ENCODE data around the gene CDC20B.
"Not testable (repeated sequence)": the region's sequence is repeated elsewhere in the genome, so short reads cannot be mapped to it uniquely, and the experiment has no call there.

The CDC20B gene

GRCh38 chr5:55136521-55136920 lies 36.5 kb downstream of the CDC20B start:
- H3K27me3 ChIP-seq (ENCODE audit: insufficient read depth, low read length) = no peaks in the 10 kb centered on the region
- no peaks in the 10 kb centered on the region for H3K4me1 ChIP-seq (ENCODE audit: control insufficient read depth, insufficient read depth, low read length, unreplicated experiment)
- no peak overlapping the region for H2AFZ ChIP-seq (ENCODE audit: low read length, unreplicated experiment)
- H3K4me3 ChIP-seq (ENCODE audit: low read depth, low read length) = no peak overlapping the region
- no peaks in the 10 kb centered on the region for H3K36me3 ChIP-seq (ENCODE audit: insufficient read depth, low read length)
- no peak overlapping the region for H3K27ac ChIP-seq (ENCODE audit: low read depth, low read length)
- H3K79me2 ChIP-seq (ENCODE audit: control insufficient read depth, insufficient read depth, low read length, unreplicated experiment) = no peaks in the 10 kb centered on the region

GRCh38 chr5:55134053-55134722 lies 38.8 kb downstream of the CDC20B start:
- H3K4me1 ChIP-seq (ENCODE audit: control insufficient read depth, insufficient read depth, low read length, unreplicated experiment) = no peaks in the 10 kb centered on the region
- no peak overlapping the region for H2AFZ ChIP-seq (ENCODE audit: low read length, unreplicated experiment)
- H3K36me3 ChIP-seq (ENCODE audit: insufficient read depth, low read length) = no peaks in the 10 kb centered on the region
- no peak overlapping the region for H3K27ac ChIP-seq (ENCODE audit: low read depth, low read length)
- H3K79me2 ChIP-seq (ENCODE audit: control insufficient read depth, insufficient read depth, low read length, unreplicated experiment) = no peaks in the 10 kb centered on the region
- no peaks in the 10 kb centered on the region for H3K27me3 ChIP-seq (ENCODE audit: insufficient read depth, low read length)
- no peak overlapping the region for H3K4me3 ChIP-seq (ENCODE audit: low read depth, low read length)

- H3K36me3 ChIP-seq (ENCODE audit: insufficient read depth, low read length) = no peaks in the 10 kb centered on the region
- no peak overlapping the region for H3K4me3 ChIP-seq (ENCODE audit: low read depth, low read length)
- H2AFZ ChIP-seq (ENCODE audit: low read length, unreplicated experiment) = no peak overlapping the region
- H3K27me3 ChIP-seq (ENCODE audit: insufficient read depth, low read length) = no peaks in the 10 kb centered on the region
- H3K4me1 ChIP-seq (ENCODE audit: control insufficient read depth, insufficient read depth, low read length, unreplicated experiment) = no peaks in the 10 kb centered on the region
- H3K79me2 ChIP-seq (ENCODE audit: control insufficient read depth, insufficient read depth, low read length, unreplicated experiment) = no peaks in the 10 kb centered on the region
- H3K27ac ChIP-seq (ENCODE audit: low read depth, low read length) = no peak overlapping the region
Observed at GRCh38 chr5:55123365-55123764, 49.6 kb downstream of the CDC20B start.

- Histone ChIP-seq H2AFZ (ENCODE audit: low read length, unreplicated experiment) (no peak overlapping the region), H3K36me3 (ENCODE audit: insufficient read depth, low read length) (no peaks in the 10 kb centered on the region), H3K4me1 (ENCODE audit: control insufficient read depth, insufficient read depth, low read length, unreplicated experiment) (no peaks in the 10 kb centered on the region), H3K27me3 (ENCODE audit: insufficient read depth, low read length) (no peaks in the 10 kb centered on the region), H3K79me2 (ENCODE audit: control insufficient read depth, insufficient read depth, low read length, unreplicated experiment) (no peaks in the 10 kb centered on the region), H3K4me3 (ENCODE audit: low read depth, low read length) (no peak overlapping the region), H3K27ac (ENCODE audit: low read depth, low read length) (no peak overlapping the region)
Observed at GRCh38 chr5:55114061-55114460, 58.9 kb downstream of the CDC20B start.

DNA sequence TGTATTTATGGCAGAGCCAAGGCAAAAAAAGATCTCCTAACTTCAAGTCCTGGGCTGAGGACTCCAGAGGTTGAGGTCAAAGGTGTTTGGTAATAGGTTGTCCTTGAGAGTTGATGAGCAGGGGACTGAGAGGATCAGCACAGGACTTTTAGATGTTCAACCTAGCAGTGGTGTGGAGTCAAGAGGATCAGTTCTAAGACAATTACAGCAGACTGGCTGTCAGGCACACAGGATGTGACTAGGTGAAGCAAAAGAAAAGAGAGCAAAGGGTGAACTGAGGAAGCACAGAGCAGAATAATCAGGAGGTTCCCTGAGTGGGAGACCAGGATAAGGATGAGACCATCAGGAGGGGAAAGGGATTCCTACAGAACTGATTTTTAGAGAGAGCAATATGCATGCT lies 59.6 kb downstream of the CDC20B start:
- H2AFZ ChIP-seq (ENCODE audit: low read length, unreplicated experiment) = no peak overlapping the region
- no peak overlapping the region for H3K27ac ChIP-seq (ENCODE audit: low read depth, low read length)
- no peak overlapping the region for H3K4me3 ChIP-seq (ENCODE audit: low read depth, low read length)
- no peaks in the 10 kb centered on the region for H3K27me3 ChIP-seq (ENCODE audit: insufficient read depth, low read length)
- no peaks in the 10 kb centered on the region for H3K4me1 ChIP-seq (ENCODE audit: control insufficient read depth, insufficient read depth, low read length, unreplicated experiment)
- no peaks in the 10 kb centered on the region for H3K79me2 ChIP-seq (ENCODE audit: control insufficient read depth, insufficient read depth, low read length, unreplicated experiment)
- no peaks in the 10 kb centered on the region for H3K36me3 ChIP-seq (ENCODE audit: insufficient read depth, low read length)

GRCh38 chr5:55110217-55110616 lies 62.8 kb downstream of the CDC20B start:
- no peak overlapping the region for H2AFZ ChIP-seq (ENCODE audit: low read length, unreplicated experiment)
- no peak overlapping the region for H3K27ac ChIP-seq (ENCODE audit: low read depth, low read length)
- H3K4me3 ChIP-seq (ENCODE audit: low read depth, low read length) = no peak overlapping the region
- no peaks in the 10 kb centered on the region for H3K27me3 ChIP-seq (ENCODE audit: insufficient read depth, low read length)
- no peaks in the 10 kb centered on the region for H3K36me3 ChIP-seq (ENCODE audit: insufficient read depth, low read length)
- H3K4me1 ChIP-seq (ENCODE audit: control insufficient read depth, insufficient read depth, low read length, unreplicated experiment) = no peaks in the 10 kb centered on the region
- H3K79me2 ChIP-seq (ENCODE audit: control insufficient read depth, insufficient read depth, low read length, unreplicated experiment) = no peaks in the 10 kb centered on the region

DNA sequence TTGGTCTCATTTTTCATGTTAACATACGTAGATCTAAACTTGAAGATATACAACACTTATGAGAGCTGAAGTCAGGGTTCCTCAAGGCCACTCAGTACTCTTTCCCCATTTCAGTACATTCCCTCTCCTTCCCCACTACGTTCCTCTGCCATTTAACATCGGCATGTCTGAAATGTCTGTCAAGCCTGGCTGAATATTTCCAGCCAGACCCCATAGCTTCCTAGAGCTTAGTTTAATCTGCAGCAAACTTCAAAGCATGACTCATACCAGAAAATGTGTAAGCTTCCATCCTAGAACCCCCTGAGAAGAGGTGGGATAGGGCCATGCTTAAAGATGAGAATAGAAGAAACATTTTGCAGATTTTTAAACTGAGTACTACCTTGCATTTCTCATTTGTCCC lies 64.3 kb downstream of the CDC20B start:
- Histone ChIP-seq H2AFZ (ENCODE audit: low read length, unreplicated experiment) (no peak overlapping the region), H3K36me3 (ENCODE audit: insufficient read depth, low read length) (no peaks in the 10 kb centered on the region), H3K27ac (ENCODE audit: low read depth, low read length) (no peak overlapping the region), H3K27me3 (ENCODE audit: insufficient read depth, low read length) (no peaks in the 10 kb centered on the region), H3K4me1 (ENCODE audit: control insufficient read depth, insufficient read depth, low read length, unreplicated experiment) (no peaks in the 10 kb centered on the region), H3K79me2 (ENCODE audit: control insufficient read depth, insufficient read depth, low read length, unreplicated experiment) (no peaks in the 10 kb centered on the region), H3K4me3 (ENCODE audit: low read depth, low read length) (no peak overlapping the region)

DNA sequence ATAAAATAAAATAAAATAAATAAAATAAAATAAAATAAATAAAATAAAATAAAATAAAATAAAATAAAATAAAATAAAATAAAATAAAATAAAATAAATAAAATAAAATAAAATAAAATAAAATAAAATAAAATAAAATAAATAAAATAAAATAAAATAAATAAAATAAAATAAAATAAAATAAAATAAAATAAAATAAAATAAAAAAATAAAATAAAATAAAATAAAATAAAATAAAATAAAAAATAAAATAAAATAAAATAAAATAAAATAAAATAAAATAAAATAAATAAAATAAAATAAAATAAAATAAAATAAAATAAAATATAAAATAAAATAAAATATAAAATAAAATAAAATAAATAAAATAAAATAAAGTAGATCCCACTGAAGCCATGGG lies 67.0 kb downstream of the CDC20B start:
- not testable (repeated sequence) for H3K4me3 ChIP-seq (ENCODE audit: low read depth, low read length); H3K36me3 ChIP-seq (ENCODE audit: insufficient read depth, low read length); H3K4me1 ChIP-seq (ENCODE audit: control insufficient read depth, insufficient read depth, low read length, unreplicated experiment); H3K79me2 ChIP-seq (ENCODE audit: control insufficient read depth, insufficient read depth, low read length, unreplicated experiment); H3K27ac ChIP-seq (ENCODE audit: low read depth, low read length); H3K27me3 ChIP-seq (ENCODE audit: insufficient read depth, low read length); H2AFZ ChIP-seq (ENCODE audit: low read length, unreplicated experiment)

DNA sequence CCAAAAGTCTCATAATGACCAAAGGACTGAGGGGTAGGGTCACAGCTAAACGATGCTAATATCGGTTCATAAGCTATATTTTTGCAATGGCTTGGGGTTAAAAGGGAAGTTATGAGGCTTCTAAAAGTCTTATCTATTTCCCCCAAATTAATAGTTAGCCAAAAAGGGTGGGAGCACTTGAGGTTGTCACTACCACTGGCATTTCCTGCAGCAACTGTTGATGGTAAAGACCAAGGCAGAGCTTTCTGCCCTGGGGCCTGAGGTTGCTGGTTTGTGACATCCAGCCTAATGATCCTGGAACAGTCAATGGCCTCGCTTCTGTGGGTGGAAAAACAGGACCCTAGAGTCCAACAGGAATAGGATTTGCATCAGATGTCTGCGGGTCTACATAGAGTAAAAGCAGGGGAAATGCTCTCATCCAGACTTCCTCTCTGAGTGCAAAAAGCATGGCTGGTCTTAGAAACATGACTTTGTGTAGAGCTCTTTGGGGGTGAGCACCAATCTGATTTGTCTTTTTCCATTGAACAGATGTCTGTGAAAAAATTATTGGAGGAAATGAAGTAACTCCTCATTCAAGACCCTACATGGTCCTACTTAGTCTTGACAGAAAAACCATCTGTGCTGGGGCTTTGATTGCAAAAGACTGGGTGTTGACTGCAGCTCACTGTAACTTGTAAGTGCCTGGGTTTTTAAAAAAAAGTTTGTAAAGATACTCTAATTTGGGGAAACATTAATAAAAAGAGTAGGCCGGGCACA lies 67.9 kb downstream of the CDC20B start:
- H2AFZ ChIP-seq (ENCODE audit: low read length, unreplicated experiment) = no peak overlapping the region
- no peak overlapping the region for H3K27ac ChIP-seq (ENCODE audit: low read depth, low read length)
- H3K4me3 ChIP-seq (ENCODE audit: low read depth, low read length) = no peak overlapping the region
- no peaks in the 10 kb centered on the region for H3K4me1 ChIP-seq (ENCODE audit: control insufficient read depth, insufficient read depth, low read length, unreplicated experiment)
- H3K36me3 ChIP-seq (ENCODE audit: insufficient read depth, low read length) = no peaks in the 10 kb centered on the region
- no peaks in the 10 kb centered on the region for H3K27me3 ChIP-seq (ENCODE audit: insufficient read depth, low read length)
- H3K79me2 ChIP-seq (ENCODE audit: control insufficient read depth, insufficient read depth, low read length, unreplicated experiment) = no peaks in the 10 kb centered on the region

DNA sequence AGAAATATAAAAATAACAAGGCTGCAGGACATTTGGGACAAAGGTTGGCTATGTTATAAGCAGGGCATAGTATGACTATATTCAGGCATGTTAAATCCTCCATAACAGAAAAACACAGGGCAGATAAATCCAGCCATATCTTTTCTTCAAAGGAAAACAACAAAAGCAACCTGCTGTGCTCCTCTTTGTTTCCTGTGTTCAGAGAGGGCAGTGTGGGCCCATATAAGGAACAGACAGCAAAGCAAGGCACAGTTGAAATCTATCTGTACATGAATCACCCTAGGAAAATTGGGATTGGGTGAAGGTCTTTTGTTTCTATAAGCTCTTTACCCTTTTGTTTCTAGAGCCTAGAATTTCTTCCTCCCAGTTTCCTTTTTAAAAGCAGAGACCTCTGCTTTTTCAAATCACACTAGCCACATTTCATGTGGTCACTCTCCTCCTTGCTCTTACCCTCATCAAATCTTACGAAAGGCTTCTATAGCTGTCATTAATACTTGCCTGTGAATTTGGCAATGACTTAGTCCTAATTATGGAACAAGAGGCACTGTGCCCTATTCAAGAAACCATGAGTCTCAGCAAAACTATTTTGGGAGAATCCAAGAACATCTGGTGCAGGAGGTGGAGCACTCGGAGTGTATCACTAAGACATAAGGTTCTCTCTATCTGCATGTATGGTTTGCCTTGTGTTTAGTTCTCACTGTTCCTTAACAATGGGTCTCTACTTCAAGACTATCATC lies 68.8 kb downstream of the CDC20B start:
- no peaks in the 10 kb centered on the region for H3K4me1 ChIP-seq (ENCODE audit: control insufficient read depth, insufficient read depth, low read length, unreplicated experiment)
- no peak overlapping the region for H3K27ac ChIP-seq (ENCODE audit: low read depth, low read length)
- no peaks in the 10 kb centered on the region for H3K79me2 ChIP-seq (ENCODE audit: control insufficient read depth, insufficient read depth, low read length, unreplicated experiment)
- H3K36me3 ChIP-seq (ENCODE audit: insufficient read depth, low read length) = no peaks in the 10 kb centered on the region
- H3K4me3 ChIP-seq (ENCODE audit: low read depth, low read length) = no peak overlapping the region
- H3K27me3 ChIP-seq (ENCODE audit: insufficient read depth, low read length) = no peaks in the 10 kb centered on the region
- no peak overlapping the region for H2AFZ ChIP-seq (ENCODE audit: low read length, unreplicated experiment)

DNA sequence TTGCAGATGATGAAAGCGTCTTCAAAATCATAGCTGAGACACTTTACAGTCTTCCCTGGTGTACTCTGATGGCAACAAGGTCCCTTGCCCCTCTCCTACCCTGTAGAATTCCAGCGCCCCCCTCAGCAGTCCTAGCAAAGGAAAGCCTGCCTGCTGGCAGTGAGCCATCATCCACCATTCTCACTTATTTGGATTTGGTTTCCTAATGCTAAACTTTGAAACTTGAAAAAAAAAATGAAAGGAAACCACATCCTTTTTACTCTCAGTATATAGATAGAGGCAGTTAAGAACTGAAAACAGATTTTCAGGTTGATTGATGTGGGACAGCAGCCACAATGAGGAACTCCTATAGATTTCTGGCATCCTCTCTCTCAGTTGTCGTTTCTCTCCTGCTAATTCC lies 70.6 kb downstream of the CDC20B start, which contains the start of gene GZMA:
Gene GZMA (plus strand): TSS at position 299 of the 400 bp plus-strand sequence. CDS start 37 bp downstream, at position 336.
- H3K36me3 ChIP-seq (ENCODE audit: insufficient read depth, low read length) = no peaks in the 10 kb centered on the region
- no peak within 1 kb of the TSS for H2AFZ ChIP-seq (ENCODE audit: low read length, unreplicated experiment)
- no peak within 1 kb of the TSS for H3K4me3 ChIP-seq (ENCODE audit: low read depth, low read length)
- H3K79me2 ChIP-seq (ENCODE audit: control insufficient read depth, insufficient read depth, low read length, unreplicated experiment) = no peaks in the 10 kb centered on the region
- no peaks in the 10 kb centered on the region for H3K27me3 ChIP-seq (ENCODE audit: insufficient read depth, low read length)
- no peaks in the 10 kb centered on the region for H3K4me1 ChIP-seq (ENCODE audit: control insufficient read depth, insufficient read depth, low read length, unreplicated experiment)
- H3K27ac ChIP-seq (ENCODE audit: low read depth, low read length) = no peak within 1 kb of the TSS
